Gastroesophageal sphincter (tissue), 3 donors: ENCODE results near the gene CADM1.

Source experiments
- EP300 ChIP-seq: sonication (generic); formaldehyde crosslinking; IDR thresholded peaks from one replicate; pipeline ENCODE4 v1.6.1; 2017; ENCODE audit warnings: antibody characterized with exemption, mild to moderate bottlenecking
- POLR2A ChIP-seq, 2 donors: fragments of 450-650 bp; IDR thresholded peaks; one replicate each; pipeline ENCODE4 v1.6.1; 2017; ENCODE audit warnings: antibody characterized with exemption in 2 of 2, mild to moderate bottlenecking in 2 of 2, moderate library complexity in 1 of 2
- TF ChIP-seq, protein P1 (sequence below), 4 experiments: fragments of 200-600 bp in 2 of 4; fragments of 450-650 bp in 2 of 4; sonication (generic) in 1 of 4; IDR thresholded peaks; one replicate each; pipeline ENCODE4 v1.5.1; 2017 to 2019; ENCODE audit warnings: antibody characterized with exemption in 4 of 4, mild to moderate bottlenecking in 2 of 4, moderate library complexity in 2 of 4

DNA sequence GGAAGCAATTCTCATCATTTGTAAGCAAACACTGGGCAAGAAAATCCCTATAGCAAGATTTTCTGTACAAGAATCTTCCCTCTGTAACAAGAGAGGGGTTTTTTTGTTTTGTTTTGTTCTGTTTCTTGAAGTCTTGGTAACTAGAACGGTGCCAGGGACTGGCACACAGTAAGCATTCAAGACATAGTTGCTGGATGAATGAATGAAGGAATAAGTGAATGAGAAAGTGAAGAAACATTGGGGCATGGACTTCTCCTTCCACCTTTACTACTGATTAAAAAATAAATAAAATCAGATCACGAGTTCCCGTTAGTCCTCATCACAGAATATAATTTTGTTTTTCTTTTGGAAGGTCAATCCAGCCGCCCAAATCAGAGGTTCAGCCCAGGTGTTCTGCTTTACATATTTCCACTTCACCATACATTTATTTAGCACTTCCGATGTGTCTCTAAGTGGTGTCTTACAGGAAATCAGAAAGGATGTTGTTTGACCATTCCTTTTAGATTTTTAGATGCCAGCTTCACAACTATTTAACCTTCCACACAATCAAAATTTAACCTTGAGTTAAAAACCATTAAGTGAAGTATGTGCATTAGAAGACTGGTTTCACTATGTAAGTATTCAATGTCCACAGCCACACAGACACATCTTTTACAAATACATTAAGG, 281.2 kb downstream of the CADM1 start:
- TF ChIP-seq, protein P1, sequence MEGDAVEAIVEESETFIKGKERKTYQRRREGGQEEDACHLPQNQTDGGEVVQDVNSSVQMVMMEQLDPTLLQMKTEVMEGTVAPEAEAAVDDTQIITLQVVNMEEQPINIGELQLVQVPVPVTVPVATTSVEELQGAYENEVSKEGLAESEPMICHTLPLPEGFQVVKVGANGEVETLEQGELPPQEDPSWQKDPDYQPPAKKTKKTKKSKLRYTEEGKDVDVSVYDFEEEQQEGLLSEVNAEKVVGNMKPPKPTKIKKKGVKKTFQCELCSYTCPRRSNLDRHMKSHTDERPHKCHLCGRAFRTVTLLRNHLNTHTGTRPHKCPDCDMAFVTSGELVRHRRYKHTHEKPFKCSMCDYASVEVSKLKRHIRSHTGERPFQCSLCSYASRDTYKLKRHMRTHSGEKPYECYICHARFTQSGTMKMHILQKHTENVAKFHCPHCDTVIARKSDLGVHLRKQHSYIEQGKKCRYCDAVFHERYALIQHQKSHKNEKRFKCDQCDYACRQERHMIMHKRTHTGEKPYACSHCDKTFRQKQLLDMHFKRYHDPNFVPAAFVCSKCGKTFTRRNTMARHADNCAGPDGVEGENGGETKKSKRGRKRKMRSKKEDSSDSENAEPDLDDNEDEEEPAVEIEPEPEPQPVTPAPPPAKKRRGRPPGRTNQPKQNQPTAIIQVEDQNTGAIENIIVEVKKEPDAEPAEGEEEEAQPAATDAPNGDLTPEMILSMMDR (IDR thresholded peaks at IDR 0.05) = no peak
- TF ChIP-seq POLR2A (IDR thresholded peaks at IDR 0.05) (no peak), EP300 (no peak)
